Neutrophil (primary cell): Measurements from ENCODE around the gene SOCS3.
"Not testable (repeated sequence)": the region's sequence is repeated elsewhere in the genome, so short reads cannot be mapped to it uniquely, and the experiment has no call there.

Source experiments
- H3K27ac ChIP-seq: fragments of 200-600 bp; sonication (generic); 2 replicates; pipeline ENCODE4 v1.5.1; 2016; ENCODE audit warnings: mild to moderate bottlenecking, moderate library complexity
- H3K27me3 ChIP-seq: fragments of 200-600 bp; sonication (generic); 2 replicates; pipeline ENCODE4 v1.6.0; 2016; ENCODE audit warnings: mild to moderate bottlenecking
- H3K36me3 ChIP-seq: fragments of 200-600 bp; sonication (generic); 2 replicates; pipeline ENCODE4 v1.5.1; 2017
- H3K4me1 ChIP-seq, 2 experiments: fragments of 200-600 bp in 1 of 2; sonication (generic) in 1 of 2; 1 replicate in 1 of 2; 2 replicates in 1 of 2; pipeline versions ENCODE4 v1.5.1 to v1.6.1; 2013 to 2016; ENCODE audit warnings: low read depth in 1 of 2, low read length in 1 of 2, mild to moderate bottlenecking in 1 of 2, moderate library complexity in 1 of 2; ENCODE audit not compliant: control insufficient read depth in 1 of 2, insufficient read depth in 1 of 2
- H3K4me3 ChIP-seq, 2 experiments: fragments of 200-600 bp in 1 of 2; sonication (generic) in 1 of 2; 1 replicate in 1 of 2; 2 replicates in 1 of 2; pipeline ENCODE4 v1.5.1; 2013 to 2016; ENCODE audit warnings: low read depth in 1 of 2, low read length in 1 of 2, mild to moderate bottlenecking in 1 of 2, moderate library complexity in 1 of 2
- H3K9me3 ChIP-seq: fragments of 200-600 bp; sonication (generic); 2 replicates; pipeline ENCODE4 v1.5.1; 2016
- TF ChIP-seq, protein P1 (sequence below): fragments of 200-600 bp; sonication (generic); IDR thresholded peaks from 2 replicates; pipeline ENCODE4 v1.5.1; 2016; ENCODE audit warnings: antibody characterized with exemption

Gene SOCS3

DNA sequence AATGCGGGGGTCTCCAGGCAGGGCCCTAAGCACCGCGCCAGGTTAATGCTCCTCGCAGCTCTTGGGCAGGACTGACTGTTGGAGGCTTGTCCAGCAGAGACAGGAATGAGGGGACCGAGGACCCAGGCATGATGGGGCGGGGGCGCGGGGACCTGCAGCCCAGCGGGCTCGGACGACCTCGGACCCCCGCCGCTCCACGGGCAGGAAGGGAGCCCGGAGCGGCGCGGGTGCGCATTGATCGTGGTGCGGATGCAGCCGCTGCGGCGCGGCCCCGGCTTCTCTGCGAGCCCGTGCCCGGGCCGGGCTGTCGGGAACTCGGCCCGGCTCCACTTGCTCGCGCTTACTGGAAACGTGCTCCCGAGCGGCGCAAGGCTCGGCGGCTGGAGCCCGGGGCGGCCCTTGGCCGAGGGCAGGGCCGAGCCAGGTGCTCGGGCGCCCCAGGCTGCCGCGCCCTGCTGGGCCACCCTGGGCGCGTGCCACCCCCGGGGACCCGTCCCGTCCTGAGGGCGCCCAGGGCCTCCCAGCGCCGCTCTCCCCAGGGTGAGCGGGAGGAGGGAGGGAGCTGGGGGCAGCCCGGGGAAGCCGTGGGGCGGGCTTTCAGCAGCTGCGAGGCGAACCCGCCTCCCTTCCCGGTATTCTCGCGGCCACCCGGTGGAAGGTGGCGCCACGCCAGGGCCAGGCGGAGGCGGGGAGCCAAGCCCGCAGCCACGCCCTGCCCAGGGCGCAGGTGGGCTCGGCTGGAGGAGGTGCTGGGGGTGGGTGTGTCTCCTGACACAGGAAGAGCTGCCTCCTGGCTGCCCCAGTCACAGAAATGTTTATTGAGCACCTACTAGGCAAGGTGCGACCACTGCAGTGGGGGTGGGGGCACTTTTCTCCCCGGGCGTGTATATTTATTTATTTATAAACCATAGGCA lies 45.9 kb downstream of the SOCS3 start:
- Histone ChIP-seq H3K36me3 (no peaks in the 10 kb centered on the region), H3K9me3 (no peaks in the 10 kb centered on the region), H3K4me1 (peaks cover 14 to 21% of the 10 kb centered on the region in 2 experiments), H3K27me3 (peaks cover 79% of the 10 kb centered on the region), H3K27ac (no peak overlapping the region), H3K4me3 (peak overlapping the region in 1 of 2 experiments; percentile 27)
- TF ChIP-seq, protein P1, sequence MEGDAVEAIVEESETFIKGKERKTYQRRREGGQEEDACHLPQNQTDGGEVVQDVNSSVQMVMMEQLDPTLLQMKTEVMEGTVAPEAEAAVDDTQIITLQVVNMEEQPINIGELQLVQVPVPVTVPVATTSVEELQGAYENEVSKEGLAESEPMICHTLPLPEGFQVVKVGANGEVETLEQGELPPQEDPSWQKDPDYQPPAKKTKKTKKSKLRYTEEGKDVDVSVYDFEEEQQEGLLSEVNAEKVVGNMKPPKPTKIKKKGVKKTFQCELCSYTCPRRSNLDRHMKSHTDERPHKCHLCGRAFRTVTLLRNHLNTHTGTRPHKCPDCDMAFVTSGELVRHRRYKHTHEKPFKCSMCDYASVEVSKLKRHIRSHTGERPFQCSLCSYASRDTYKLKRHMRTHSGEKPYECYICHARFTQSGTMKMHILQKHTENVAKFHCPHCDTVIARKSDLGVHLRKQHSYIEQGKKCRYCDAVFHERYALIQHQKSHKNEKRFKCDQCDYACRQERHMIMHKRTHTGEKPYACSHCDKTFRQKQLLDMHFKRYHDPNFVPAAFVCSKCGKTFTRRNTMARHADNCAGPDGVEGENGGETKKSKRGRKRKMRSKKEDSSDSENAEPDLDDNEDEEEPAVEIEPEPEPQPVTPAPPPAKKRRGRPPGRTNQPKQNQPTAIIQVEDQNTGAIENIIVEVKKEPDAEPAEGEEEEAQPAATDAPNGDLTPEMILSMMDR: no peak

DNA sequence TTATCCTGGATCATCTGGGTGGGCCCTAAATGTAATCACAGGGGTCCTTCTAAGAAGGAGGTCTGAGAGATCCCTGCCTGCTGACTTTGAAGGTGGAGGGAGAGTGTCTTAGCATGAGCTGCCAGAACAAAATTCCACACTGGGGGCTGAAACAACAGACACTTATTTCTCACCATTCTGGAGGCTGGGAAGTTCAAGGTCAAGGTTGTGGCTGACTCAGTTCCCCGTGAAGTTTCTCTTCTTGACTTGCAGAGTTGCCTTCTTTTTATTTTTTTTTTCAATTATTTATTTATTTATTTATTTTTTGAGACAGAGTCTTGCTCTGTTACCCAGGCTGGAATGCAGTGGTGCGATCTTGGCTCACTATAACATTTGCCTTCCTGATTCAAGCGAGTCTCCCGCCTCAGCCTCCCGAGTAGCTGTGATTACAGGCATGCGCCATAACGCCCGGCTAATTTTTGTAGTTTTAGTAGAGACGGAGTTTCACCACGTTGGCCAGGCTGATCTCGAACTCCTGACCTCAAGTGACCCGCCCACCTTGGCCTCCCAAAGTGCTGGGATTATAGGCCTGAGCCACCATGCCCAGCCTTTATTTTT lies 50.1 kb downstream of the SOCS3 start:
- not testable (repeated sequence) for H3K27ac ChIP-seq, H3K4me3 ChIP-seq, H3K9me3 ChIP-seq, H3K36me3 ChIP-seq, H3K4me1 ChIP-seq
- peaks cover 39% of the 10 kb centered on the region for H3K27me3 ChIP-seq

- Histone ChIP-seq H3K27ac (no peak overlapping the region), H3K27me3 (peaks cover 22% of the 10 kb centered on the region), H3K36me3 (no peaks in the 10 kb centered on the region), H3K4me3 (no peak overlapping the region), H3K9me3 (no peaks in the 10 kb centered on the region), H3K4me1 (no peaks in the 10 kb centered on the region)
- TF ChIP-seq, protein P1: no peak
These were observed 51.8 kb downstream of the SOCS3 start for GRCh38 chr17:78307887-78308638.

DNA sequence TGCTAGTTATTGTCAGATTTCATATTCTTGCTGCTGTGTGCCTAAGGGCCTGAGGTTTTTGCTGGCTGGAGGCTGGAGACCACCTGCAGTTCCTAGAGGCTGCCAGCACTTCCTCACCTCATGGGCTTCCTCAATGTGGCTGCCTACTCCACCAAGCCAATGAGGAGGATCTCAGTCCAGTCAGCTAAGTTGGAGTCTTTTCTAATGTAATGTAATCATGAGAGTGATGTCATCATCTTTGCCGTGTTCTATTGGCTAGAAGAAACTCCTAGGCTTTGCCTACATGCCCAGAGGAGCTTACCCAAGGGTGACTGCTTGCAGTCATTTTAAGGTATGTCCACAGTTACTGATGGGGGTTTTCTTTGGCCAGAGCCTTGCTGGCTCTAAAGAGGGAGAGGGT lies 53.0 kb downstream of the SOCS3 start:
- Histone ChIP-seq H3K27me3 (peaks cover 11% of the 10 kb centered on the region), H3K27ac (no peak overlapping the region), H3K36me3 (no peaks in the 10 kb centered on the region), H3K9me3 (no peaks in the 10 kb centered on the region), H3K4me3 (no peak overlapping the region), H3K4me1 (no peaks in the 10 kb centered on the region)
- TF ChIP-seq, protein P1: no peak
